ENCODE measurements around the gene CCDC136.

Gene CCDC136

GRCh38 chr7:128767475-128768110 lies 24.2 kb upstream of the CCDC136 start:
- peaks cover 68% of the 10 kb centered on the region for H3K36me3 Mint-ChIP-seq (ENCODE audit: low read depth)
- no peaks in the 10 kb centered on the region for H3K9me3 Mint-ChIP-seq
- H3K4me1 Mint-ChIP-seq (ENCODE audit: low read depth), result no peaks in the 10 kb centered on the region
- H3K4me3 Mint-ChIP-seq, result no peak overlapping the region
- H3K27ac Mint-ChIP-seq, result no peak overlapping the region
- H3K27me3 Mint-ChIP-seq, result no peaks in the 10 kb centered on the region

GRCh38 chr7:128770233-128770632 lies 21.5 kb upstream of the CCDC136 start:
- Mint-ChIP-seq H3K4me3 (no peak overlapping the region), H3K27me3 (no peaks in the 10 kb centered on the region), H3K36me3 (ENCODE audit: low read depth) (peaks cover 83% of the 10 kb centered on the region), H3K4me1 (ENCODE audit: low read depth) (no peaks in the 10 kb centered on the region), H3K9me3 (no peaks in the 10 kb centered on the region), H3K27ac (no peak overlapping the region)

GRCh38 chr7:128773604-128774003 lies 18.2 kb upstream of the CCDC136 start:
- no peaks in the 10 kb centered on the region for H3K27me3 Mint-ChIP-seq
- peaks cover 20% of the 10 kb centered on the region for H3K4me1 Mint-ChIP-seq (ENCODE audit: low read depth)
- H3K9me3 Mint-ChIP-seq, result peaks cover 10% of the 10 kb centered on the region
- no peak overlapping the region for H3K4me3 Mint-ChIP-seq
- no peak overlapping the region for H3K27ac Mint-ChIP-seq
- peaks cover 62% of the 10 kb centered on the region for H3K36me3 Mint-ChIP-seq (ENCODE audit: low read depth)

- H3K36me3 Mint-ChIP-seq (ENCODE audit: low read depth), result peaks cover 57% of the 10 kb centered on the region
- no peak overlapping the region for H3K27ac Mint-ChIP-seq
- no peak overlapping the region for H3K4me3 Mint-ChIP-seq
- H3K4me1 Mint-ChIP-seq (ENCODE audit: low read depth), result peaks cover 20% of the 10 kb centered on the region
- no peaks in the 10 kb centered on the region for H3K27me3 Mint-ChIP-seq
- peaks cover 10% of the 10 kb centered on the region for H3K9me3 Mint-ChIP-seq
Measured at GRCh38 chr7:128774029-128774689, 17.6 kb upstream of the CCDC136 start.

- Mint-ChIP-seq H3K9me3 (peaks cover 10% of the 10 kb centered on the region), H3K4me3 (no peak overlapping the region), H3K27ac (no peak overlapping the region), H3K36me3 (ENCODE audit: low read depth) (peaks cover 49% of the 10 kb centered on the region), H3K27me3 (no peaks in the 10 kb centered on the region), H3K4me1 (ENCODE audit: low read depth) (peaks cover 20% of the 10 kb centered on the region)
Measured at GRCh38 chr7:128774921-128775320, 16.8 kb upstream of the CCDC136 start.

GRCh38 chr7:128775744-128776474 lies 15.9 kb upstream of the CCDC136 start, which contains the start of gene OPN1SW:
Gene OPN1SW (minus strand): TSS chr7:128775794. CDS start chr7:128775781, 13 bp downstream.
- Mint-ChIP-seq H3K4me1 (ENCODE audit: low read depth) (peaks cover 20% of the 10 kb centered on the region), H3K4me3 (no peak within 1 kb of the TSS), H3K9me3 (peaks cover 10% of the 10 kb centered on the region), H3K27me3 (no peaks in the 10 kb centered on the region), H3K36me3 (ENCODE audit: low read depth) (peaks cover 41% of the 10 kb centered on the region), H3K27ac (no peak within 1 kb of the TSS)

- peaks cover 10% of the 10 kb centered on the region for H3K9me3 Mint-ChIP-seq
- H3K27ac Mint-ChIP-seq, result peak overlapping the region; percentile 61
- peaks cover 20% of the 10 kb centered on the region for H3K4me1 Mint-ChIP-seq (ENCODE audit: low read depth)
- peaks cover 26% of the 10 kb centered on the region for H3K36me3 Mint-ChIP-seq (ENCODE audit: low read depth)
- H3K4me3 Mint-ChIP-seq, result no peak overlapping the region
- H3K27me3 Mint-ChIP-seq, result no peaks in the 10 kb centered on the region
Measured at GRCh38 chr7:128777156-128778123, 14.3 kb upstream of the CCDC136 start.

GRCh38 chr7:128778946-128779345 lies 12.8 kb upstream of the CCDC136 start:
- no peaks in the 10 kb centered on the region for H3K27me3 Mint-ChIP-seq

GRCh38 chr7:128781126-128781525 lies 10.6 kb upstream of the CCDC136 start:
- Mint-ChIP-seq H3K27me3 (no peaks in the 10 kb centered on the region), H3K27ac (no peak overlapping the region), H3K4me1 (ENCODE audit: low read depth) (peaks cover 20% of the 10 kb centered on the region), H3K4me3 (no peak overlapping the region), H3K36me3 (ENCODE audit: low read depth) (no peaks in the 10 kb centered on the region), H3K9me3 (peaks cover 10% of the 10 kb centered on the region)

More at GRCh38 chr7:128778946-128779345, 12.8 kb upstream of the CCDC136 start:
- Mint-ChIP-seq H3K9me3 (peaks cover 10% of the 10 kb centered on the region), H3K4me1 (ENCODE audit: low read depth) (peaks cover 20% of the 10 kb centered on the region), H3K4me3 (no peak overlapping the region), H3K36me3 (ENCODE audit: low read depth) (peaks cover 13% of the 10 kb centered on the region), H3K27ac (no peak overlapping the region)

- no peaks in the 10 kb centered on the region for H3K27me3 Mint-ChIP-seq
- H3K9me3 Mint-ChIP-seq, result peaks cover 7% of the 10 kb centered on the region
- H3K27ac Mint-ChIP-seq, result no peak overlapping the region
- H3K4me3 Mint-ChIP-seq, result no peak overlapping the region
- H3K36me3 Mint-ChIP-seq (ENCODE audit: low read depth), result no peaks in the 10 kb centered on the region
- peaks cover 14% of the 10 kb centered on the region for H3K4me1 Mint-ChIP-seq (ENCODE audit: low read depth)
Measured at GRCh38 chr7:128781851-128782250, 9.9 kb upstream of the CCDC136 start.

- Mint-ChIP-seq H3K27ac (peak overlapping the region; percentile 11), H3K36me3 (ENCODE audit: low read depth) (no peaks in the 10 kb centered on the region), H3K9me3 (no peaks in the 10 kb centered on the region), H3K27me3 (no peaks in the 10 kb centered on the region), H3K4me3 (no peak overlapping the region), H3K4me1 (ENCODE audit: low read depth) (no peaks in the 10 kb centered on the region)
Measured at GRCh38 chr7:128783143-128783861, 8.5 kb upstream of the CCDC136 start.

- H3K36me3 Mint-ChIP-seq (ENCODE audit: low read depth), result no peaks in the 10 kb centered on the region
- no peak overlapping the region for H3K27ac Mint-ChIP-seq
- peaks cover 4% of the 10 kb centered on the region for H3K4me1 Mint-ChIP-seq (ENCODE audit: low read depth)
- H3K4me3 Mint-ChIP-seq, result no peak overlapping the region
- H3K27me3 Mint-ChIP-seq, result peaks cover 17% of the 10 kb centered on the region
- no peaks in the 10 kb centered on the region for H3K9me3 Mint-ChIP-seq
Measured at GRCh38 chr7:128785738-128786137, 6.0 kb upstream of the CCDC136 start.

GRCh38 chr7:128788446-128789412 lies 3.0 kb upstream of the CCDC136 start:
- peaks cover 17% of the 10 kb centered on the region for H3K27me3 Mint-ChIP-seq
- no peaks in the 10 kb centered on the region for H3K9me3 Mint-ChIP-seq
- H3K36me3 Mint-ChIP-seq (ENCODE audit: low read depth), result no peaks in the 10 kb centered on the region
- peaks cover 4% of the 10 kb centered on the region for H3K4me1 Mint-ChIP-seq (ENCODE audit: low read depth)
- H3K27ac Mint-ChIP-seq, result no peak overlapping the region
- no peak overlapping the region for H3K4me3 Mint-ChIP-seq
